Fibroblast of lung (primary cell): Measurements from ENCODE around the gene ARID3A. TPM values are rescaled to one million over a fixed set of nuclear protein-coding genes. Genes with fewer than 3 reads are reported as not detected.

Experiments used
- DNase-seq, 2 donors: peaks; one replicate each; pipeline versions ENCODE4 v3.0.0 to v3.0.0-alpha.2; 2010; ENCODE audit warnings: low read depth in 2 of 2
- H2AFZ ChIP-seq: 2 replicates; pipeline ENCODE4 v1.5.1; 2012; ENCODE audit warnings: low read length, control low read depth, inconsistent platforms
- H3K27ac ChIP-seq: 2 replicates; pipeline ENCODE4 v1.5.1; 2011; ENCODE audit warnings: low read length, control low read depth; ENCODE audit not compliant: insufficient read depth
- H3K27me3 ChIP-seq: 2 replicates; pipeline ENCODE4 v1.5.1; 2011; ENCODE audit warnings: mild to moderate bottlenecking, low read length; ENCODE audit not compliant: control insufficient read depth, insufficient read depth
- H3K36me3 ChIP-seq: 2 replicates; pipeline ENCODE4 v1.5.1; 2011; ENCODE audit warnings: low read length; ENCODE audit not compliant: control insufficient read depth, insufficient read depth
- H3K4me1 ChIP-seq: 2 replicates; pipeline ENCODE4 v1.5.1; 2011; ENCODE audit warnings: low read length; ENCODE audit not compliant: control insufficient read depth, insufficient read depth; ENCODE audit errors: extremely low read depth
- H3K4me2 ChIP-seq: 2 replicates; pipeline ENCODE4 v1.5.1; 2011; ENCODE audit warnings: low read length, control low read depth; ENCODE audit not compliant: insufficient read depth; ENCODE audit errors: extremely low read depth
- H3K4me3 ChIP-seq, 4 experiments: fragments of 200-600 bp in 1 of 4; sonication (generic) in 1 of 4; replicated peaks in 1 of 4; 2 replicates each; pipeline ENCODE4 v1.5.1; 2011 to 2016; ENCODE audit warnings: low read length in 4 of 4, low read depth in 3 of 4, mild to moderate bottlenecking in 3 of 4, control low read depth in 2 of 4, inconsistent platforms in 1 of 4, mixed read lengths in 1 of 4; ENCODE audit not compliant: insufficient read depth in 1 of 4; ENCODE audit errors: control extremely low read depth in 1 of 4
- H3K79me2 ChIP-seq: 2 replicates; pipeline ENCODE4 v1.5.1; 2012; ENCODE audit warnings: mild to moderate bottlenecking, low read length, inconsistent platforms; ENCODE audit not compliant: control insufficient read depth, insufficient read depth
- H3K9ac ChIP-seq: 2 replicates; pipeline ENCODE4 v1.5.1; 2011; ENCODE audit warnings: mild to moderate bottlenecking, low read length, control low read depth; ENCODE audit not compliant: insufficient read depth
- H3K9me3 ChIP-seq: 2 replicates; pipeline ENCODE4 v1.5.1; 2012; ENCODE audit warnings: low read depth, low read length; ENCODE audit not compliant: control insufficient read depth, insufficient read depth
- H4K20me1 ChIP-seq: 2 replicates; pipeline ENCODE4 v1.5.1; 2011; ENCODE audit warnings: low read length; ENCODE audit not compliant: control insufficient read depth, insufficient read depth; ENCODE audit errors: extremely low read depth
- CTCF ChIP-seq, 2 donors: IDR thresholded peaks in 1 of 2; conservative IDR thresholded peaks in 1 of 2; 1 replicate in 1 of 2; 2 replicates in 1 of 2; pipeline ENCODE4 v1.5.1; 2011 to 2012; ENCODE audit warnings: low read length in 2 of 2, control low read depth in 1 of 2, inconsistent platforms in 1 of 2, low read depth in 1 of 2, mild to moderate bottlenecking in 1 of 2
- EZH2 ChIP-seq: IDR thresholded peaks from 2 replicates; pipeline ENCODE4 v1.5.1; 2012; ENCODE audit warnings: low read length, control low read depth, mild to moderate bottlenecking; ENCODE audit errors: missing control alignments
- polyA plus RNA-seq, 2 donors: library from polyadenylated mRNA; depleted of rRNA in 1 of 2; stranded (reverse) in 1 of 2; unstranded in 1 of 2; fragments of >200 nt; gene quantifications; 2 replicates each; pipeline ENCODE4 v1.2.1, GENCODE V29; 2011 to 2012; ENCODE audit warnings: missing spikeins in 1 of 2
- total RNA-seq: library from RNA; depleted of rRNA; stranded (reverse); fragments of >200 nt; gene quantifications from 2 replicates; pipeline ENCODE4 v1.2.1, GENCODE V29; 2014

The ARID3A gene
- total and polyA plus RNA-seq, 2 donors (not counting 1 experiment from before 2014, with no cell fraction given), result 6.4 to 14.9 TPM

DNA sequence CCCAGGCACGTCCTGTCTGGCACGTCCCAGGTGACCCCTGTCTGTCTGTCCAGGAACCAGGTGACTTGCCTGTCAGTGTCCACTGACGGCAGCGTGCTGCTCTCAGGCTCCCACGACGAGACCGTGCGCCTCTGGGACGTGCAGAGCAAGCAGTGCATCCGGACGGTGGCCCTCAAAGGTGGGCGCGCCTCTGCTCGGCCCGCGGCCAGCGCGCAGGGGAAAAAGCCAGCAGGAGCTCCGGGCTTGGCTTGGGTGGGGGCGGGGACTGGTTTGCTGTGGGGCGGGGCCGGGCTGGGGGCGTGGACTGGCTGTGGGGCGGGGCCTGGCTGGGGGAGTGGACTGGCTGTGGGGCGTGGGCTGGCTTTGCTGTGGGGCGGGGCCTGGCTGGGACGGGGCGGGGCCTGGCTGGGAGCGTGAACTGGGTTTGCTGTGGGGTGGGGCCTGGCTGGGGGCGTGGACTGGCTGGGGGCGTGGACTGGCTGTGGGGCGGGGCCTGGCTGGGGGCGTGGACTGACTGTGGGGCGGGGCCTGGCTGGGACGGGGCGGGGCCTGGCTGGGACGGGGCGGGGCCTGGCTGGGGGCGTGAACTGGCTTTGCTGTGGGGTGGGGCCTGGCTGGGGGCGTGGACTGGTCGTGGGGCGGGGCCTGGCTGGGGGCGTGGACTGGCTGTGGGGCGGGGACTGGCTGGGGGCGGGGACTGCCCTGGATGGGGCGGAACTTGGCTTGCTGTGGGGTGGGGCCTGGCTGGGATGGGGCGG is 65.5 kb downstream of the ARID3A start:
- TF ChIP-seq CTCF (conservative IDR thresholded peaks at IDR 0.05 in 1 of 2, IDR thresholded peaks at IDR 0.05 in 1 of 2; ENCODE audit: low read depth in 1 of 2, low read length in 2 of 2) (no peak), EZH2 (no peak)
- Histone ChIP-seq H3K27me3 (peaks cover 7% of the 10 kb centered on the region), H3K79me2 (no peaks in the 10 kb centered on the region), H3K9ac (no peak overlapping the region), H3K27ac (no peak overlapping the region), H3K9me3 (no peaks in the 10 kb centered on the region), H3K4me3 (no peak overlapping the region), H2AFZ (no peak overlapping the region), H3K4me1 (no peaks in the 10 kb centered on the region), H3K4me2 (no peak overlapping the region), H4K20me1 (no peaks in the 10 kb centered on the region), H3K36me3 (peaks cover 23% of the 10 kb centered on the region)
- peak; percentile 22 to 60 for DNase-seq

DNA sequence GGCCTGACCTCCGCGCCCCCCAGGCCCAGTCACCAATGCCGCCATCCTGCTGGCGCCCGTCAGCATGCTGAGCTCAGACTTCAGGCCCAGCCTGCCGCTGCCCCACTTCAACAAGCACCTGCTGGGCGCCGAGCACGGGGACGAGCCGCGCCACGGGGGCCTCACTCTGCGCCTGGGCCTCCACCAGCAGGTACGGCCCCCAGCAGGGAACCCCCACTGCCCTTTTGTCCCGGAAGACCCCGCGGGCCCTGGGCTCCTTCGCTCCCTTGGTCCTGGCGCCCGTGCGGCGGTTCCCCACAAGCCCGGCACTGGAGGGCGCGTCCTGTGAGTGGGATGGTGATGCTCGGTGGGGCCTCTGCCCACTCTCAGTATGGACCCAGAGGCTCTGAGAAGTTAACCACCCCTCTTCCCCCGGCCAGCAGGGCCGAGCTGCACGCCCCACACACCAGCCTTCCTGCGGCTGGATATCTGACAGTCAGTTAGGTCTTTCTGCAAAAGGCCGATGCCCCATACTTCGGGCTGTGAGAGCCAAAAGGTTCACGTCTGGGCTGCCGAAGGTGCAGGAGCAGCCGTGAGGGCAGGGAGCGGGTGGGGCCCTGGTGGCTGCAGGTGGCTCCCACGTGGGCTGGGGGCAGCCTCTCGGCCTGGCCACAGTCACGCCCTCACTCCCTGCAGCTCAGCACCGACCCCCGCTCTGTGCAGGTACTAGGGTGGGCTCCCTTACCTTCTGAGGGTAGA is 66.3 kb downstream of the ARID3A start:
- no peak overlapping the region for H3K4me3 ChIP-seq
- no peak for DNase-seq
- H4K20me1 ChIP-seq, result no peaks in the 10 kb centered on the region
- H3K79me2 ChIP-seq, result no peaks in the 10 kb centered on the region
- H3K9me3 ChIP-seq, result no peaks in the 10 kb centered on the region
- H2AFZ ChIP-seq, result no peak overlapping the region
- H3K36me3 ChIP-seq, result peaks cover 22% of the 10 kb centered on the region
- no peak overlapping the region for H3K27ac ChIP-seq
- H3K9ac ChIP-seq, result no peak overlapping the region
- no peaks in the 10 kb centered on the region for H3K4me1 ChIP-seq
- TF ChIP-seq CTCF (conservative IDR thresholded peaks at IDR 0.05 in 1 of 2, IDR thresholded peaks at IDR 0.05 in 1 of 2; ENCODE audit: low read depth in 1 of 2, low read length in 2 of 2) (no peak), EZH2 (no peak)
- no peak overlapping the region for H3K4me2 ChIP-seq
- peaks cover 11% of the 10 kb centered on the region for H3K27me3 ChIP-seq

DNA sequence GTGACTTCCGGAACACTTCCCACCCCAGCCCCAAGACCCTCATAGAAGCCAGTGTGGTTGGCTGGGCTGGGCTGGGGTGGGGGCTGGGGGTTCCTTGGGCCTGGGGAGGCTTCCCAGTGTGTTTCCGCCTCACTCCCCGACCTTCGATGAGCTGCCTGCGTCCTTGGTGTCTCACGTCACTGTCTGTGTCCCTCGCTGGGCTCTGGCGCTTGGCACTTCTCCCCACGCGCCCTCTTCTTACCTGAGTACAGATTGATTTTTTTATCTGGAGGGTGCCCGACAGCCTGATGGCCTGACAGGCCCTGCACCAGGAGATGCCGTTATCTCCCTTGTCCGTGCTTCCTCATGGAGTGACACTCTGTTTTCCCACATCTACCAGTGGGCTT is 66.8 kb downstream of the ARID3A start:
- Histone ChIP-seq H3K4me2 (no peak overlapping the region), H3K27me3 (peaks cover 11% of the 10 kb centered on the region), H3K4me3 (no peak overlapping the region), H3K9me3 (no peaks in the 10 kb centered on the region), H3K9ac (no peak overlapping the region), H3K4me1 (no peaks in the 10 kb centered on the region), H2AFZ (no peak overlapping the region), H3K27ac (no peak overlapping the region), H3K36me3 (peaks cover 22% of the 10 kb centered on the region), H4K20me1 (no peaks in the 10 kb centered on the region), H3K79me2 (no peaks in the 10 kb centered on the region)
- TF ChIP-seq CTCF (conservative IDR thresholded peaks at IDR 0.05 in 1 of 2, IDR thresholded peaks at IDR 0.05 in 1 of 2; ENCODE audit: low read depth in 1 of 2, low read length in 2 of 2) (no peak), EZH2 (no peak)
- no peak for DNase-seq
